ENCODE data around the gene NDUFA6.

DNA sequence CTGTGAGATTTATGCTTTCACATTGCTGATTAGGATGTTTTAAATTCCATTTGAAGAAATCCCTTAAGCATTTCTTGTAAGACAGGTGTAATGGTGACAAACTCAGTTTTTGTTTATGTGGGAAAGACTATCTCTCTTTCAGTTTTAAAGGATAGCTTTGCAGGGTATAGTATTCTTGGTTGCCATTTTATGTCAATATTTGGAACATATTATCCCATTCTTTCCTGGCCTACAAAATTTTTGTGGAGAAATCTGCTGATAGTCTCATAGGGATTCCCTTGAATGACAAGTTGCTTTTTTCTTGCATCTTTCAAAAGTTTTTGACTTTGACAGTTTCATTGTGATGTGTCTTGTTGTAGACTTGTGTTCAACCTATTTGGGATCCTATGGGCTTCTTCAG lies 48.8 kb downstream of the NDUFA6 start:
- no peak for TF ChIP-seq GATA2 (IDR thresholded peaks at IDR 0.05; ENCODE audit: low read depth, low read length)
- no peak for TF ChIP-seq GATA3 (IDR thresholded peaks at IDR 0.05; ENCODE audit: low read depth, low read length)
